Measurements from ENCODE around the gene RUSF1. TPM values are rescaled to one million over a fixed set of nuclear protein-coding genes. Genes with fewer than 3 reads are reported as not detected.

The RUSF1 gene
- total RNA-seq, 1 experiment from 2014 or later: 39.9 TPM

DNA sequence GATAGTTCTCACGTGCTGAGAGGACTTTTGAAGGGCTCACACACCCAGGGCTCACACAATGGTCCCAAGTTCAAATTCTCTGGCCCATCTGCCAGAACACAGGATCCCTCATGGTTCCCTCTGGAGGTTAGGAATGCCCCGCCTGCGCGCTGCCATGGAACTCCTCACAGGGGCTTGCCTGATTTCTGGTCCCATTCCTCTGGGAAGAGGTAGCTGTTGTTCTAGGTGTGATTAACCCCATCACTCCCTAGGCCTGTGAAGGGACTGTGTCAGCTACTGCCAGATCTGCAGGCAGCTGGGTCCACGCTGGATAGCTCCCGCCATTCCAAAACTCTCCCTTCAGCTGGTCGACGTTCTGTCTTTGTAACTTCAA is 51.2 kb downstream of the RUSF1 start:
- no peaks in the 10 kb centered on the region for H4K20me1 ChIP-seq (ENCODE audit: low read length)
- ATAC-seq (no peak), DNase-seq (no peak)
- peaks cover 31% of the 10 kb centered on the region for H3K4me1 ChIP-seq (ENCODE audit: insufficient read depth, low read length)
- H3K4me2 ChIP-seq (ENCODE audit: low read length): no peak overlapping the region
- H3K36me3 ChIP-seq (ENCODE audit: low read depth, low read length): no peaks in the 10 kb centered on the region
- no peak overlapping the region for H3K9ac ChIP-seq (ENCODE audit: low read length)
- BruUV-seq (replicated peaks): no TSS peak
- no peaks in the 10 kb centered on the region for H3F3A ChIP-seq (ENCODE audit: low read length, unreplicated experiment)
- no peak for TF ChIP-seq EZH2 (IDR thresholded peaks at IDR 0.05; ENCODE audit: low read length, unreplicated experiment)
- no peak for TF ChIP-seq EZH2phosphoT487 (IDR thresholded peaks at IDR 0.05; ENCODE audit: borderline replicate concordance, low read length)
- no peak for TF ChIP-seq CTCF (conservative IDR thresholded peaks at IDR 0.05; ENCODE audit: low read depth, low read length)
- H3K79me2 ChIP-seq (ENCODE audit: low read length): peaks cover 17% of the 10 kb centered on the region; the same call in 1 of the 2 replicates
- H2AFZ ChIP-seq (ENCODE audit: low read length): no peak overlapping the region
- intact Hi-C loops (cut with micrococcal nuclease): loop anchor here (5.0 to 10.0 kb wide), 2 partner anchors 252 to 385 kb away; partner anchors contain the start of genes PYCARD, ZNF646 and ZNF668
- H3K27ac ChIP-seq (ENCODE audit: low read length): no peak overlapping the region
- CTCF ChIA-PET: no interaction called here
- H3K9me2 ChIP-seq (replicated peaks; ENCODE audit: low read length): no peaks in the 10 kb centered on the region
- no peak overlapping the region for H3K4me3 ChIP-seq (ENCODE audit: low read length)
- H3K27me3 ChIP-seq (ENCODE audit: low read length): no peaks in the 10 kb centered on the region
- H3K9me3 ChIP-seq (ENCODE audit: low read length): no peaks in the 10 kb centered on the region
- POLR2A ChIA-PET (ENCODE audit: unreplicated experiment): no interaction called here

DNA sequence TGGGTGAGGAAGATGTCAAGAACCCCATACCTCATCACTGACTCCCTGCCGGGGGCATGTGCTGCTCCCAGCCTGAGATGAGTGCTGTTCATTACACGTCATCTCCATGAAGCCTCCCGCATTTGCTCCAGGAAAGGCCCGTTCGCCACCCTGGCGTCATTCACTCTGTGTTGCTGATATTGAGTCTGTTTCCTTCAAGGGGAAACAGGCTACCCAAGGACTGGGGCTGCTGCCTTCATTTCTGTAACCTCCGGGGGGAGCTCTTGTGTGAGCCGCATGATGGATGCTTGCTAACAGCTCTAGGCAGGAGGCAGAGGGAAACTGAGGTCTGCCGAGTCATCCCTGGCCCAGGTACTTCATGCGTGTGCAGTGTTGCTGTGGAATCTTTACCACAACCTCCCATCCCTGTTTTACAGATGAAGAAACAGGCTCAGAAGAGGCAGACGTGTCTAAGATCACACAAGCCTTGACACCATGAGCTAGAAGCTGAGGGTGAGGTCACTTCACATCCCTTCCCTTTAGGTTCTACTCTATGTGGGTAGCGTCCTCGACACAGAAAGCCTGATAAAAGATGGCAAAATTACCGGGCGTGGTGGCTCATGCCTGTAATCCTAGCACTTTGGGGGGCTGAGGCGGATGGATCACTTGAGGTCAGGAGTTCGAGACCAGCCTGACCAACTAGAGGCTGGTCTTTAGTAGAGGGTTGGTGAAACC is 52.4 kb downstream of the RUSF1 start:
- no peak overlapping the region for H3K4me3 ChIP-seq (ENCODE audit: low read length)
- ChIA-PET POLR2A (ENCODE audit: unreplicated experiment) (no interaction called here), CTCF (no interaction called here)
- BruUV-seq (replicated peaks): no TSS peak
- H3K9ac ChIP-seq (ENCODE audit: low read length): no peak overlapping the region
- no peak overlapping the region for H2AFZ ChIP-seq (ENCODE audit: low read length)
- H3K9me2 ChIP-seq (replicated peaks; ENCODE audit: low read length): no peaks in the 10 kb centered on the region
- H3F3A ChIP-seq (ENCODE audit: low read length, unreplicated experiment): no peaks in the 10 kb centered on the region
- no peak for DNase-seq
- no peaks in the 10 kb centered on the region for H3K9me3 ChIP-seq (ENCODE audit: low read length)
- no peak overlapping the region for H3K27ac ChIP-seq (ENCODE audit: low read length)
- peaks cover 17% of the 10 kb centered on the region; the same call in 1 of the 2 replicates for H3K79me2 ChIP-seq (ENCODE audit: low read length)
- intact Hi-C loops (cut with micrococcal nuclease): loop anchor here (5.0 to 10.0 kb wide), 2 partner anchors 251 to 383 kb away; partner anchors contain the start of genes PYCARD, ZNF646 and ZNF668
- H3K27me3 ChIP-seq (ENCODE audit: low read length): no peaks in the 10 kb centered on the region
- H3K4me2 ChIP-seq (ENCODE audit: low read length): no peak overlapping the region
- TF ChIP-seq CTCF (conservative IDR thresholded peaks at IDR 0.05; ENCODE audit: low read depth, low read length) (peak; percentile 34), EZH2phosphoT487 (IDR thresholded peaks at IDR 0.05; ENCODE audit: borderline replicate concordance, low read length) (no peak)
- H3K36me3 ChIP-seq (ENCODE audit: low read depth, low read length): no peaks in the 10 kb centered on the region
- ATAC-seq: no peak
- H3K4me1 ChIP-seq (ENCODE audit: insufficient read depth, low read length): peaks cover 31% of the 10 kb centered on the region
- H4K20me1 ChIP-seq (ENCODE audit: low read length): no peaks in the 10 kb centered on the region

All from PC-3 (cell line).